GM08714 (cell line): Measurements from ENCODE around the gene CTNNBL1.
"Not testable (repeated sequence)": the region's sequence is repeated elsewhere in the genome, so short reads cannot be mapped to it uniquely, and the experiment has no call there.

ENCODE experiments used
- H3K4me3 ChIP-seq: fragments of 200-500 bp; sonication (Bioruptor generic); 2 replicates; pipeline ENCODE4 v1.5.1; 2014; ENCODE audit warnings: mild to moderate bottlenecking, low read length, inconsistent platforms
- ZNF274 ChIP-seq: IDR thresholded peaks from 2 replicates; pipeline ENCODE4 v1.6.1; 2012; ENCODE audit warnings: mild to moderate bottlenecking, low read depth, low read length

CTNNBL1 gene

GRCh38 chr20:37693635-37694626 lies at the start of gene CTNNBL1:
CTNNBL1 (plus strand) TSS chr20:37694030; CDS start chr20:37694123, 93 bp downstream.
- peak within 1 kb of the TSS; percentile 79 for H3K4me3 ChIP-seq
- TF ChIP-seq ZNF274: no peak

DNA sequence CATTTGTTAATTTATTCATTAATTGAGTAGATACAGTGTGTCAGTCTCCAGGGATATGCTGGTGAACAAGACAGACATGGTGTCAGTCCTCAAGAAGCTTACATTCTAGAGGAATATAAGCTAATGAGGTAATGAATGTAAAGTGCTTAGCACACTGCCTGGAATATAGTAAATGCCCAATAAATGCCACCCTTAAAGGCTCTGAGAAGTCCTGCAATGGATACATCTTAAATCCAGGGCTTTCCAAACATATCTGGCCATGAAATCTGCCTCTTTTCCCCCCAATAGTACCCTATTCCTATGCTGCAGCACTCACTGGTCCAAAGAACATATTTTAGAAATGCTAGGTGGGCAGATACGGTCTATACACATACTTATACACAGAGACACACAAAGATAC lies 49.2 kb upstream of the CTNNBL1 start:
- no peak overlapping the region for H3K4me3 ChIP-seq
- TF ChIP-seq ZNF274: no peak

- TF ChIP-seq ZNF274: no peak
Observed at GRCh38 chr20:37647946-37648345, 45.9 kb upstream of the CTNNBL1 start.

DNA sequence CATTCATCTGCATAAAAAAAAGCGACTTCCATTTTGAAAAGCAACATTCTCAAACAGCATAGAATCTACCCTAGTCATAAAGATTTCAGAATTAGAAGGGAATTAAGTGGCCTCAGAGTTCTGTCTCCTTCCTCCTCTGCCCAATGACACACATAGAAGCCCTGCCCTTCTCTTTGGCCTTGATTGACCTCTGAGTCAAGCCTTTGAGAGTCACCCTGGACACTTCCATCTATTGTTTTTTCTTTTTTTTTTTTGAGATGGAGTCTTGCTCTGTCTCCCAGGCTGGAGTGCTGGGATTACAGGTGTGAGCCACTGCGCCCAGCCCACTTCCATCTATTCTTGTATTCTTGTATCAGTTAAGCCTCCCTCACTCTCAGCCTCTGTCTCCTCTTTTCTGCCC lies 44.8 kb upstream of the CTNNBL1 start:
- TF ChIP-seq ZNF274: no peak
- no peak overlapping the region for H3K4me3 ChIP-seq

More at GRCh38 chr20:37647946-37648345, 45.9 kb upstream of the CTNNBL1 start:
- no peak overlapping the region for H3K4me3 ChIP-seq

- H3K4me3 ChIP-seq: no peak overlapping the region
- no peak for TF ChIP-seq ZNF274
Observed at GRCh38 chr20:37649676-37650370, 44.0 kb upstream of the CTNNBL1 start.

DNA sequence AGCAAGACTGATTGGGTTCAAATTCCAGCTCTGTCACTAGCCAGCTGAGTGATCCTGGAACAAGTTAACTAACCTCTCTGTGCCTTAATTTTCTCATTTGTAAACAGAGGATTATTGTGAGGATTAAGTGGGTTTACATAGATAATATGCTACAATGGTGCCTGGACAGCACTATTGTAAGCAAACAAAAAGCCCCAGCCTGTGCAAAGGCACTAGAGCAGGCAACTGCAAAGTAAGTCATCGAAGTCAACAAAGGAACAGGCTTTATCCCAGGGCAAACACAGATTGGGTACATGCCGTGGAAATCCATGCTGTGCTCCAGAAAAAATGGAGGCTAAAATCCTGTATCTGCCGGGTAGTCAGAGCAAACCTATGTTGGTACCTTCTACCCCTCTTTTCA lies 43.2 kb upstream of the CTNNBL1 start:
- H3K4me3 ChIP-seq: no peak overlapping the region
- TF ChIP-seq ZNF274: no peak

DNA sequence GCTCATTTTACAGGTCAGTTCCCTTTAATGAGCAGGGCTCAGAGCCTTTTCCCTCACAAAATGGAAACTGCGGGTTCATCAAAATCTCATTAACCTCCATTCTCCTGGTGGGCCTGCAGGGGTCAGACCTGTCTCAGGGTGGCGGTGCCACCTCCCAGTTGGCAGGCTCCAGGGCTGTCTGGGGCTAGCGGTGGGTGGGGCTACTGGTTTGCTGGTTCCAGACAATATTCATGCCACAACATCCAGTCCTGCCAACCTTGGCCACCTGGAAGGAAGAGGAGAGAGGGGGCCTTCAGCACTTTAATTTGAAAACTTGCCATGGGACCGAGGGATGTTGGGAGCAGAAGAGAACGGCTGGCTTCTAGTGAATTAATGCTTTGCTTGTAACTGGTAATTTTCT lies 41.9 kb upstream of the CTNNBL1 start:
- no peak for TF ChIP-seq ZNF274
- no peak overlapping the region for H3K4me3 ChIP-seq

GRCh38 chr20:37656945-37657344 lies 36.9 kb upstream of the CTNNBL1 start:
- no peak overlapping the region for H3K4me3 ChIP-seq
- no peak for TF ChIP-seq ZNF274

- TF ChIP-seq ZNF274: no peak
- H3K4me3 ChIP-seq: no peak overlapping the region
Observed at GRCh38 chr20:37657924-37658804, 35.7 kb upstream of the CTNNBL1 start.

DNA sequence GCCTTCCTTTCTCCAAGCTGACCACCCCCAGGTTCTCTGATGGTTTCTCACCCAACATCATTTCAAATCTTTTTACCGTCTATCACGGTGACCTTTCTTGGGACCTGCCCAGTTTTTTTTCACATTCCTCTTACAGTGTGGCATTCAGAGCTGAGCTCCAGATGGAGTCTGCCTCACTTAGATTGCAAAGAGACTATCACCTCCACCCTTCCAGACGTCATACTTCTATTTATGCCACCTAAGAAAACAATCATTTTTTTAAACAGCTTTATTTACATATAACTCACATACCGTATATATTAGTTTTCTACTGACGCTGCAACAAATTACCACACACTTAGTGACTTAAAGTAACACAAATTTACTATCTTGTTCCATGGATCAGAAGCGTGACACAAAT lies 32.3 kb upstream of the CTNNBL1 start:
- H3K4me3 ChIP-seq: no peak overlapping the region
- TF ChIP-seq ZNF274: no peak

DNA sequence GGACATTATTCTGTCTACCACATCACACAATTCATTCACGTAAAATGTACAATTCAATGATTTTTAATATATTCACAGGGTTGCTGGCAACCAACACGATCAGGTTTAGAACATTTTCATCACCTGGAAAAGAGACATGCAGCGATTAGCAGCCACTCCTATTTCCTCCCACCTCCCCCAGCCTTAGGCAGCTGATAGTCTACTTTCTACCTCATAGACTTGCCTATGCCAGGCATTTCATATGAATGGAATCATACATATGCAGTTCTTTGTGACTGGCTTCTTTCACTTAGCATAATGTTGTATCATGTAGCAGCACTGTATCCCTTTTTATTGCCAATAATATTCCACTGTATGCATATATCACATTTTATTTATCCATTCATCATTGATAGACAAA lies 31.5 kb upstream of the CTNNBL1 start:
- no peak overlapping the region for H3K4me3 ChIP-seq
- no peak for TF ChIP-seq ZNF274

GRCh38 chr20:37664595-37664994 lies 29.2 kb upstream of the CTNNBL1 start:
- not testable (repeated sequence) for H3K4me3 ChIP-seq

GRCh38 chr20:37668166-37668565 lies 25.7 kb upstream of the CTNNBL1 start:
- no peak overlapping the region for H3K4me3 ChIP-seq
- TF ChIP-seq ZNF274: no peak
